Right lung (tissue), 10 donors: Measurements from ENCODE around the gene ZNF205. TPM values are rescaled to one million over a fixed set of nuclear protein-coding genes. Genes with fewer than 3 reads are reported as not detected.
"Not testable (repeated sequence)": the region's sequence is repeated elsewhere in the genome, so short reads cannot be mapped to it uniquely, and the experiment has no call there.

Source experiments
- DNase-seq, 2 donors: peaks; one replicate each; pipeline ENCODE4 v3.0.0-alpha.2; 2013
- long read RNA-seq, 8 donors: transcript quantifications; one replicate each; lab custom pipeline, GENCODE V29; 2026
- polyA plus RNA-seq, 5 donors: library from polyadenylated mRNA; unstranded; fragments of 120-200 nt; gene quantifications; one replicate each; pipeline versions ENCODE4 v1.2.1 to v1.2.3, GENCODE V29; 2013; ENCODE audit warnings: inconsistent platforms in 1 of 5, low replicate concordance in 1 of 5; ENCODE audit not compliant: insufficient read length in 5 of 5, insufficient read depth in 1 of 5

Gene ZNF205
- polyA plus RNA-seq: 10 to 100 TPM; 12.6 to 20.4 (median 14.8) TPM
- long read RNA-seq, donor 1, partial matches to known transcripts: 10 of 12 reads
- long read RNA-seq, donor 1, other reads (novel, unspliced or antisense): 0 of 12 reads
- long read RNA-seq, donor 2, partial matches to known transcripts: 0 of 6 reads
- long read RNA-seq, donor 2, other reads (novel, unspliced or antisense): 0 of 6 reads
- long read RNA-seq, donor 3, partial matches to known transcripts: 0 of 2 reads
- long read RNA-seq, donor 3, other reads (novel, unspliced or antisense): 0 of 2 reads
- long read RNA-seq, donor 4, partial matches to known transcripts: 0 of 2 reads
- long read RNA-seq, donor 4, other reads (novel, unspliced or antisense): 0 of 2 reads
- long read RNA-seq, donor 5, transcript ZNF205-201 (7 exons, 1,947 nt): major isoform, 5 of 7 reads
- long read RNA-seq, donor 5, partial matches to known transcripts: 0 of 7 reads
- long read RNA-seq, donor 5, other reads (novel, unspliced or antisense): 0 of 7 reads
- long read RNA-seq, donor 6, partial matches to known transcripts: 0 of 7 reads
- long read RNA-seq, donor 6, other reads (novel, unspliced or antisense): 0 of 7 reads
- long read RNA-seq, donor 7, partial matches to known transcripts: 12 of 13 reads
- long read RNA-seq, donor 7, other reads (novel, unspliced or antisense): 0 of 13 reads
- long read RNA-seq, donor 8, partial matches to known transcripts: 0 of 2 reads
- long read RNA-seq, donor 8, other reads (novel, unspliced or antisense): 0 of 2 reads

DNA sequence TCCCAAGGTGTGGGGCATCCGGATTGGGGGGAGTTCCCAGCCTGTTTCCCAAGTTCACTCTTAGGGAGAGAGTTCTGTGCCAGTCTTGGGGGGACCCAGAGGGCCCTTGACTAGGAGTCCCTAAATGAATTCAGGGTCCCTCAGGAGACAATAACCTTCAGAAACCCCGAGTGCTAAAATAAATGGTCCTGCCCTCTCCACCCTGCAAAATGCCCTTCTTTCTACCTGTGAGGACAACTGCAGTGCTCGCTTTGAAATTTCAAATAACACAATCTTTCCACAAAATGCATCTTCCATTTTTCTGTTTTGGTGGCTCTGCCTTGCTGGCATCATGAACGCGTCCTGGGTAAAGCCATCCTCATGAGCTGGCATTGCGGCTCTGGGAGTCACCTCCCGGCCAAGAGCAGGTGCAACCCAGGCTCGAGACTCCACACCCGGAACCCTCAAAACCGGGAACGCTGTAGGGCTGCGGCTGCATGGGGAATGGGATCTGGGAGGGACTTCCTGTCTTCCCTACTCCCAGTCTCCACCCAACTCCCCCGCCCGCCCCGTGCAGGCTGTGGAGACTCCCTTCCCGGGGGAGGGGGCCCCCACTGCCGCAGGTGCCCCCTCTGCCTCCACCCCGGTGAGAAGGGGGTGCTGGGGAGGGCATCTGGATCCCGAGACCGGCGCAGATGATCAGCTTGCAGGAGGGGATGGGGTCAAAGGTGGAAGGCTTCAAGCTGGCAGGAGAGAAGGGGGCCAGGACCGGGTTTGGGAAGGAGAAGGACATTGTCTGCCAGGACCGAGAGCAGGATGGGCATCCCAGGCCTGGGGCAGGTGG lies at the start of gene ZNF205:
Gene ZNF205, plus strand, starts transcription at position 529 of the 823 bp plus-strand sequence. CDS start 845 bp downstream, outside the sequence.
- DNase-seq: no peak

DNA sequence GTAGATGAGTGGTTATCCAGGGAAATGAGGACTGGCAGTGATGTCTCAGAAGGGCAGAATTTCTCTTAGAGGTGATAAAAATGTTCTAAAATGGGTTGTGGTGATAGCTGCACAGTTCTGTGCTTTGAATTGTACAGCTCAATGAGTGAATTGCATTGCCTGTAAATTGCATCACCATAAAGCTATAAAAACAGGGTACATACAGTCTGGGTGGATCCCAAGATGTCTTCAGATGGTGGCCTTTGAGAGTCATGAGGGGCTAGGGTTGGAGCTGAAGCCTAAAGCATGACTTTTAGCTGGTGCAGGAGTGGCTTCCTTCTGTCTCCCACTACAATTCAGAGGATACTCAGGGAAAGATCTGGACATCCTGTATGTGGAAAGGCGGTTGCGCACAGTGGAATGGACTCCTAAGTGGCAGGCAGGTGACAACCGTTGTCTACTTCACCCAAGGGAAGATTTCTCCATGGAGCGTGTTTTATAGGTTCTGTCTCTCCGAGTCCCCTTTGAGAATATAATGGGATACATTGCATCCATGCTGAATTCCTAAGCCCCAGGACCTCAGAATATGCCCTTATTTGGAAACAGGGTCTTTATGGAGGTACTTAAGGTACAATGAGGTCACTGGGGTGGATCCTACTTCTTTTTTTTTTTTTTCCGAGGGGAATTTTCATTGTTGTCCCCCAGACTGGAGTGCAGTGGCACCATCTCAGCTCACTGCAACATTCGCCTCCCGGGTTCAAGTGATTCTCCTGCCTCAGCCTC lies 48.6 kb upstream of the ZNF205 start:
- no peak for DNase-seq

DNA sequence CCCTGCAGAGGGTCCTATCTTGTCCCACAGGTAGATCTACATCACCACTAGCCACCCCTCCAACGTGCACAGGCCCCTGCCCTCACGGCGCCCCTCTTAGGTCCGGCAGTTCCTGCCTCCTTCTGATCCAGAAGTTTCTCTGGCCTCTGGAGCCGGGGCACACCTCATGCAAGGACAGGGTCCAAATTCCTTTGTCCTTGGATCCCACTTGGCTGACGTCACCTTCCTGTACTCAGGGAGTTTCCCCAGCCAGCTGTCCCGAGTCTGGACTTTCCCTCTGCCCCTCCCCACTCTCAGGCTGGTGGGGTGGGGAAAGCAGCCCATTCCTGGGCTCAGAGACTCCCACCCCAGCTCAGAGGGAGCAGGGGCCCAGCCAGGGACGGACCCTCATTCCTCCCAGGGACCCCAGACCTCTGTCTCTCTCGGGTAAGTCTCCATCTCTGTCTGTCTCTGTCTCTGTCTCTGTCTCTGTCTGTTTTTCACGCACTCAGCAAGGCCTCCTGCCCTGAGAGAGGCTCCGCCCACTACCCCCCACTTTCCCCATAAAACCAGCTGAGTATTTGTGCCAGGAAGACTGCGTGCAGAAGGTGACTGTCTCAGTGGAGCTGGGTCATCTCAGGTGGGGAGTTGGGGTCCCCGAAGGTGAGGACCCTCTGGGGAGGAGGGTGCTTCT lies 47.2 kb upstream of the ZNF205 start, which contains the start of gene IL32:
Gene IL32, plus strand, starts transcription at position 572 of the 673 bp plus-strand sequence. CDS start 172 bp downstream, outside the sequence.
- no peak for DNase-seq

DNA sequence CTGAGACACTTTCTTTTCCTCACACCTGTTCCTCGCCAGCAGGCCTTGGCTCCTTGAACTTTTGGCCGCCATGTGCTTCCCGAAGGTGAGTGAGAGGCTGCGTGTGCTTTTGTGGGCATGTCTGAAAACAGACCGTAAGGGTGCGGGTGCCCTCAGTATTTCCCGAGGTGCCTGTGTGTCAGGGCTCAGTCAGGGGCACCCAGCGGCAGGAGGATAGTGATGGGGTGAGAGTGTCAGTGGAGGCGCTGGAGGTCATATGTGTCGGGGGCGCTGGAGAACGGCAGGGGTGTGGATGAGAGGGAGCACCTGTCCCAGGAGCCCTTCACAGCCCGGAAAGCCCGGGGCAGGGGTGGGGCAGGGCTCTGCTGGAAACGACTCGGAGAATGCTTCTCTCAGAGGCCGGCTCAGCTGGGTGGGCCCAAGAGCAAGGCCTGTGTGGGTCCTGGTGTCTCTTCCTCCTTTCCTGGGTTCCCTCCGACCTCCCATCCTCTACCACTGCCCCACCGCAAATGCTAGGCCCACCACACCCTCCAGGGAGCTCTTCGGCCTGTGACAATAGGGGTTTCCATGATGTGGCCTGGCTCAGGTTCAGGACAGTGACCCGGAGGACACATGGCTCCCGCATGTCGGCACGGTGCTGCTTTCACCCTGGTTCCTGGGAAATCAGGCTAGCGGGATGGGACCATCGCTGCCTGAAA lies 46.5 kb upstream of the ZNF205 start:
- DNase-seq: no peak

DNA sequence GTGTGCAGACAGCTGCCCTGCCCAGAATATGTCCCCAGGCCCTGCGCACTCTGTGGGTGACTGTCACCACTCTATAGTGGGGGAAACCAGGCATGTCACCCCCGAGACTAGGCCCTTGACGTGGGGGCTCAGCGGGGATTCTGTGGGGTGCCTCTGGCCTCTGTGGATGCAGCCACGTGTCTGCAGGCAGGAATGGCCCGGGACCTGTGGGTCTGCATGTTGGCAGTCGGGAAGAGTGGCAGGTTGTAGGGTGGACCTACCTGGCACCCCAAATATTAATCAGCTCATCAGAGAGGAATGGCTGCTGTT lies 46.0 kb upstream of the ZNF205 start:
- DNase-seq: no peak

DNA sequence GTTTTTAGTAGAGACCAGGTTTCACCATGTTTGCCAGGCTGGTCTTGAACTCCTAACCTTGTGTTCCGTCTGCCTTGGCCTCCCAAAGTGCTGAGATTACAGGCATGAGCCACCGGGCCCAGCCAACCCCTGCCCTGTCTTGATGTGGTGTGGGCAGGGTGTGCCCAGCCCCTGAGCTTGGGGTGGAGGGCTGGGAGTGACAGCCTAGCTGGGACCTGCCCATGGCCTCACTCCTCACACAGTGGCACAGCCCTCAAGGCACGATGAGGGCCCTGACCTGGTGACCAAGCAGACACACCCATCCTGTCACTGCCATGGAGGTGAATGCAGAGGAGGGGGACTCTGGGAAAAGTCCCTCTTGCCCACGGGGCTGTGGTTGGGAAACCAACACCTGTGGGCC lies 43.9 kb upstream of the ZNF205 start:
- no peak for DNase-seq

DNA sequence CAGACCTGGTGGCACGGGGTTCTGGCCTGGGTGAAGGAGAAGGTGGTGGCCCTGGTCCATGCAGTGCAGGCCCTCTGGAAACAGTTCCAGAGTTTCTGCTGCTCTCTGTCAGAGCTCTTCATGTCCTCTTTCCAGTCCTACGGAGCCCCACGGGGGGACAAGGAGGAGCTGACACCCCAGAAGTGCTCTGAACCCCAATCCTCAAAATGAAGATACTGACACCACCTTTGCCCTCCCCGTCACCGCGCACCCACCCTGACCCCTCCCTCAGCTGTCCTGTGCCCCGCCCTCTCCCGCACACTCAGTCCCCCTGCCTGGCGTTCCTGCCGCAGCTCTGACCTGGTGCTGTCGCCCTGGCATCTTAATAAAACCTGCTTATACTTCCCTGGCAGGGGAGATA lies 43.2 kb upstream of the ZNF205 start:
- not testable (repeated sequence) for DNase-seq

DNA sequence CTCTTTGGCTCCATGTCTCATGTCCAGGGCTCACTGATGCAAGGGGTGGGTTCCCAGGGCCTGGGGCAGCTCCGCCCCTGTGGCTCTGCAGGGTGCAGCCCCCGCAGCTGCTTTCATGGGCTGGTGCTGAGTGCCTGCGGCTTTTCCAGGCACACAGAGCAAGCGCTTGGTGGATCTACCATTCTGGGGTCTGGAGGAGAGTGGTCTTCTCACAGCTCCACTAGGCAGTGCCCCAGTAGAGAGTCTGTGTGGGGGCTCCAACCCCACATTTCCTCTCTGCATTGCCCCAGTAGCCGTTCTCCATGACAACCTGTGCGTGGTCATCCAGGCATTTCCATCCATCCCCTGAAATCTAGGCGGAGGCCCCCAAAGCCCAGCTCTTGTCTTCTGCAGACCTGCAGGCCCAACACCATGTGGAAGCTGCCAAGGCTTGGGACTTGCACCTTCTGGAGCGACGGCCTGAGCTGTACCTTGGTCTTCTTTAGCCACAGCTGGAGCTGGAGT lies 41.7 kb upstream of the ZNF205 start:
- no peak for DNase-seq

DNA sequence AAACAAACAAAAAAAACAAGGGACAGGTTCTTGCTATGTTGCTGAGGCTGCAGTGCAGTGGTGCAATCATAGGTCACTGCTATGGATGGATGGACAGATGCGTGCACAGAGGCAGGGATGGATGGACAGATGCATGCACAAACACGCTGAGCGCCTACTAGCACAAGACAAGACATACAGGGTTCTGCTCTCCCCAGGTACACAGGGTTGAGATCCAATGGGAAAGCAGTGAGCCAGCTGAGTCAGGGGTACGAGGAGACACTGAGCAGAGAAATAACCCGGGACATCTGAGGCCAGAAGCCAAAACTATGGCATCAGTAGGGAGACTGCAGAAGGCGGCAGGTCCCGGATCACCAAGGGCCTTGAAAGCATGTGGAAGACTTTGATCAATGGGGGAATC lies 40.7 kb upstream of the ZNF205 start:
- DNase-seq: no peak

DNA sequence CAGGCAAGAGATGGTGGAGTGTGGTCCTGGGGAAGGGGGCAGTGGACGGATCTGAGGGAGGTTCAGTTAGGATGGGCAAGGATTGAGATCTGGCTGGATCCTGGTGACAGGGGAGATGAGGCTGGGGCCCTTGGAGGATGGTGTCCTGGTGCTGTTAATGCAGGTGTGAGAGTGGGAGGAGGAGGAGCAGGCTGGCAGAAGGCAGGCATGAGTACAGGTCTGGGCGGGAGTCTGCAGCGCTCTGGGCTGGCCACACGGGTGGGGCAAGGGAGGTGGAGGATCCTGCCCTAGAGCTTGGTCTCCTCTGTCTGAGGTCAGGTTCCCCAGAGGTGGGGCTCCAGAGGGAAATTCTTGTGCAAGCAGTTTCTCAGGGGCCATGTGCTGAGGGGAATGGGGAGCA lies 40.2 kb upstream of the ZNF205 start:
- not testable (repeated sequence) for DNase-seq

DNA sequence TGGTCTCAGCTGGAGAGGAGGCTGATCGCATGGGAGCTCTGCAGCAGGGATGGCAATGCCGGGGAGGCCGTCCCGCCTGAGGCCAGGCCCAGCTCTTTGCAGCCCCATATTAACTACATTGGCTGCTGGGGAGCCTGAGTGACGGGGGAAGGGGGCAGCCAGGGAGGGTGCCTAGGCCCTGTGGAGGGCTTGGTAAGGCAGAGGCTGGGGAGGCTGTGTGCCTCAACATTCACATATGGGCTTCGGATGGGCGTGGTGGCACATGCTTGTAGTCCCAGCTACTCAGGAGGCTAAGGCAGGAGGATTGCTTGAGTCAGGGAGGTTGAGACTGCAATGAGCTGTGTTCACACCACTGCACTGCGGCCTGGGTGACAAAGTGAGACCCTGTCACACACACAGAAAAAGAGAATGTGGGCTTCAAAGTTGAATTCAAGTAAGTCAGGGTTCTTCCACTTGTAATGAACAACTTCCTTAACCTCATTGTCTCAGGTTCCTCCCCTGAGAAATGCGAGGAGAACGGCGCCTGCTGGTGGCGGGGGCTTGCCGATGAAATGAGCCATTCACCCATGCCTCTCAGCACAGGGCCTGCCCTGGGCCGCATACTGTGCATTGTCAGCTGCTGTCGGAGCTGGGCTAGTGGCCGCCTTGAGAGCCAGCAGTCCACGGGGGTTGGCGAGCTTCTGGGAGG lies 39.7 kb upstream of the ZNF205 start:
- DNase-seq: not testable (repeated sequence)

DNA sequence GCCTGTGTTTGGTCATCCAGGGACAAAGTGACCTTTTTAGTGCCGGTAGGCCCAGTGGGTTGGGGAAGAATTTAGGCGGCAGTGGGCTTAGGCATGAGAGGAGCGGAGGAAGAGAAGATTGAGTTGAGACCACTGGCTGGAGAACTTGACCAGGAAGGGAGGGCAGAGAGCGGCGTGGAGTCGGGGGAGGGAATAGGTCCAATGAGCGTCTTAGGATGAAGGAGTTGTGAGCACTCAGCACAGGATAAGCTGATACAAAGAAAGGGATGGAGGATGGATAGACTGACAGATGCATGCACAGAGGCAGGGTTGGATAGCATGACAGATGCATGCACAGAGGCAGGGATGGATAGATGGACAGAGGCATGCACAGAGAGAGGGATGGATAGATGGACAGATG lies 38.9 kb upstream of the ZNF205 start:
- no peak for DNase-seq

DNA sequence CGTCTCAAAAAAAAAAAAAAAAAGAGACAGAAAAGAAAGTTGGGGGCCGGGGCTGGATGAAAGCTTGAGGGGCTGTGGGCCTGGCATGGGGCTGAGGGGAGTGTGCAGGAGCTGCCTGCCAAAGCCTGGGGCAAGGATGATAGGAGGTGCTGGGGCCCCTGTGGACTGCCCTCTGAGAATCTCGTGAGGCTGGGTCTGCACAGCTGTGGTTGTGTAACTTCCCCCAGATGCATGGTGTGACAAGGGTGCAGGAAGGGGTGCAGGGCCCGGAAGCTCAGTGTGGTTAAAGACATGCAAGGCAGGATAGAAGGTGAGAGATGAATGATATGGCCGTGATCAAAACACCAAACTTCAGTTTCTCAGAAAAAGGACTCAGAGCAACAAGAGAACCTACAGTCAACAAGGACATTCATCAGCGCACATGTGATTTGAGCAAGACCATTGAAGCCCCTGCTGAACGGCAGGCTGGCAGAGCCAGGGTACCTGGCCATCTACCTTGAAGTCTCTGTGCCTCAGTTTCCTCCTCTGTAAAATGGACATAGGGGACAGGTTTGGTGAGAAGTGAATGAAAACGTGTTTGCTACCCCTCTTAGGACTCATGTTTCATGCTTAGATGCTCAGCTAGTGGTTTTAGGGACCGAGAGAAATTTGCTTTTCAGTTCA lies 37.4 kb upstream of the ZNF205 start:
- no peak for DNase-seq

DNA sequence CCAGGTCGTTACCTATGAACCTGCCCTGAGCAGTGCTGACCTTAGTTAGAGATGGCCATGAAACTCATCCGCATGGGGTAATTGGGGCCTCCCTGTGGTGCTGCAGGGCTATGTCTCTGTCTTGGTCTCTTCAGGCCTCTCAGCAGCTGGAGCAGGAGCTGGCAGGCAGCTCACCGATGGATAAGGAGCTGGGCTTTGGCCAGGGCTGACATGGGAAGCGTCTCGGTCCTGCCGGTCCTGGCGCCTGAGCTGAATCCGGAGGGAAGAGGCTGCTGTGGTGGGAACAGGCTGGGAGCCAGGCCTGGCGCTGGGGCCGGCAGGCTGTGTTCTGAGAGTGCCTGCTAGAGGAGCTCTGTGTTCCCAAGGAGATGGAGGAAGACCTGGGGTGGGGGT lies 36.9 kb upstream of the ZNF205 start:
- no peak for DNase-seq

DNA sequence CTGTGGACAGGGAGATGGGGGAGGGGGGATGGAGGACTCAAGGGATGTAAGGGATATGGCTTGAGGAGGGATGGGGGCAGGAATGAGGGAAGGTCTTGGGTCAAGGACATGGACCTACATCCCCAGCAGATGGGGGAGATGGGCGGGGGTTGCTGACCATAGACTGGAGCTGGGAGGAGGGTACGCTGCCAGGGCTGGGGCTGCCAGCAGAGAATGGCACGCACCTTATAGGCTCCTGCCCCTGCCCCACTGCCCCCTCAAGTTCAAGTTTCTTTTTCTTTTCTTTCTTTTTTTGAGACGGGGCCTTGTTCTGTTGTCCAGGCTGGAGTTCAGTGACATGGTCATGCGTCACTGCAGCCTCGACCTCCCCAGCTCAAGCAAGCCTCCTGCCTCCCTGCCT lies 36.4 kb upstream of the ZNF205 start:
- not testable (repeated sequence) for DNase-seq

DNA sequence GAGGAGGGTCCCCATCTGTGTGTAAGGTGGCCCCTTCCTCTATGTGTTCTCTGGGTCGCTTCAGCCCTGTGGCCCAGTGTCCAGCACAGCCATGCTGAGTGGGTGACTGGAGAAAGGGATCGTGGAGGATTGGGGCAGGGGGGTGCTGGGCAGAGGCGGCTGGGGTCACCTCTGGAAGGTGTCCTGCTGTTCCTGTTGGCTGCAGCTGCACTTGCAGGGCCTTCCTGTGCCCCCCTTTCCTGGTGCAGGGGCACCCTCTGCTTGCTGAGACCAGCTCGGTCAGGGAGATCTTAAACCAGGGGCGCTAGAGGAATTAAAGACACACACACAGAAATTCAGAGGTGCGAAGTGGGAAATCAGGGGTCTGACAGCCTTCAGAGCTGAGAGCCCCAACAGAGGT lies 35.8 kb upstream of the ZNF205 start:
- no peak for DNase-seq

DNA sequence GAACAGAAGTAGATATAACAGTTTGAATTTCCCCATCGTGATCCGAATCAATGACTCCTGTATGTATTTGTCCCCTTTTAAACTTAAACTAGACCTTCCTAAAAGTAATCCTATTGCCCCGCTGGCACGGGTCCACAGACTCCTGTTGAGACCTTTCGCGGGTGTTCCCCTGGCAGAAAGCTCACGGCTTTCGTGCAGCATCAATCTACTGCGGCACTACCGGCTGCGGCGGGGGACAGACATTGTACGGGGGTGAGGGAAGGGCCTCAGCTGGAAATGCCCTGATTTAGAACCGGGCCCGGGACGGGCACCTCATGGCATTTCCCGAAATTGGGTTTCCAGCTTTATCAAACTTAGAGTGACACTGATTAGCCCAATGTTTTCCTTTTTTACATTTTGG lies 32.4 kb upstream of the ZNF205 start:
- DNase-seq: no peak

DNA sequence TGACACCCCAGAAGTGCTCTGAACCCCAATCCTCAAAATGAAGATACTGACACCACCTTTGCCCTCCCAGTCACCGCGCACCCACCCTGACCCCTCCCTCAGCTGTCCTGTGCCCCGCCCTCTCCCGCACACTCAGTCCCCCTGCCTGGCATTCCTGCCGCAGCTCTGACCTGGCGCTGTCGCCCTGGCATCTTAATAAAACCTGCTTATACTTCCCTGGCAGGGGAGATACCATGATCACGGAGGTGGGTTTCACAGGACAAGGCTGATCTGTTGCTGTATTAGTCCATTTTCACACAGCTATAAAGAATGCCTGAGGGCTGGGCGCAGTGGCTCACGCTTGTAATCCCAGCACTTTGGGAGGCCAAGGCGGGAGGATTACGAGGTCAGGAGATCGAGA lies 30.4 kb upstream of the ZNF205 start:
- not testable (repeated sequence) for DNase-seq

DNA sequence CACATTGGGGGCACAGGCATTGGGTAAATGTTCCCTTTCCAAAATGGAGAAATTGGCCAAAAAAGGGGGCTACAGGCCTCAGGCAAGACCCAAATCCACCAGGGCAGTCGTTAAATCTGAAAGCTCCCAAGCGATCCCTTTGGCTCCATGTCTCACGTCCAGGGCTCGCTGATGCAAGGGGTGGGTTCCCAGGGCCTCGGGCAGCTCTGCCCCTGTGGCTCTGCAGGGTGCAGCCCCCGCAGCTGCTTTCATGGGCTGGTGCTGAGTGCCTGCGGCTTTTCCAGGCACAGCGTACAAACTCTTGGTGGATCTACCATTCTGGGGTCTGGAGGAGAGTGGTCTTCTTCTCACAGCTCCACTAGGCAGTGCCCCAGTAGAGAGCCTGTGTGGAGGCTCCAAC lies 29.0 kb upstream of the ZNF205 start:
- DNase-seq: not testable (repeated sequence)
